ENCODE measurements around the gene RNF5. TPM values are rescaled to one million over a fixed set of nuclear protein-coding genes. Genes with fewer than 3 reads are reported as not detected.

The RNF5 gene
- total RNA-seq, 3 donors from 2014 or later, result 56.3 to 78.0 (median 70.5) TPM

- no peak for DNase-seq (ENCODE audit: low spot score in 2 of 2)
- H3K36me3 ChIP-seq, result no peaks in the 10 kb centered on the region
These were observed 7.9 kb upstream of the RNF5 start for GRCh38 chr6:32170294-32170693.

GRCh38 chr6:32171234-32171633 is 7.0 kb upstream of the RNF5 start:
- TF ChIP-seq POLR2A (IDR thresholded peaks at IDR 0.05), result no peak
- no peak for TF ChIP-seq POLR2AphosphoS5 (IDR thresholded peaks at IDR 0.05)
- TF ChIP-seq, protein P1, sequence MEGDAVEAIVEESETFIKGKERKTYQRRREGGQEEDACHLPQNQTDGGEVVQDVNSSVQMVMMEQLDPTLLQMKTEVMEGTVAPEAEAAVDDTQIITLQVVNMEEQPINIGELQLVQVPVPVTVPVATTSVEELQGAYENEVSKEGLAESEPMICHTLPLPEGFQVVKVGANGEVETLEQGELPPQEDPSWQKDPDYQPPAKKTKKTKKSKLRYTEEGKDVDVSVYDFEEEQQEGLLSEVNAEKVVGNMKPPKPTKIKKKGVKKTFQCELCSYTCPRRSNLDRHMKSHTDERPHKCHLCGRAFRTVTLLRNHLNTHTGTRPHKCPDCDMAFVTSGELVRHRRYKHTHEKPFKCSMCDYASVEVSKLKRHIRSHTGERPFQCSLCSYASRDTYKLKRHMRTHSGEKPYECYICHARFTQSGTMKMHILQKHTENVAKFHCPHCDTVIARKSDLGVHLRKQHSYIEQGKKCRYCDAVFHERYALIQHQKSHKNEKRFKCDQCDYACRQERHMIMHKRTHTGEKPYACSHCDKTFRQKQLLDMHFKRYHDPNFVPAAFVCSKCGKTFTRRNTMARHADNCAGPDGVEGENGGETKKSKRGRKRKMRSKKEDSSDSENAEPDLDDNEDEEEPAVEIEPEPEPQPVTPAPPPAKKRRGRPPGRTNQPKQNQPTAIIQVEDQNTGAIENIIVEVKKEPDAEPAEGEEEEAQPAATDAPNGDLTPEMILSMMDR (IDR thresholded peaks at IDR 0.05), result no peak
- peaks cover 0 to 16% of the 10 kb centered on the region in 2 donors for H3K4me1 ChIP-seq
- no peak overlapping the region for H3K27ac ChIP-seq
- H3K9me3 ChIP-seq, result no peaks in the 10 kb centered on the region
- H3K4me3 ChIP-seq, result no peak overlapping the region
- no peak for DNase-seq (ENCODE audit: low spot score in 2 of 2)
- intact Hi-C loops (cut with DNase I; ENCODE audit: low total_unique reads), result no loop called here
- H3K36me3 ChIP-seq, result no peaks in the 10 kb centered on the region
- H3K27me3 ChIP-seq, result no peaks in the 10 kb centered on the region

More at GRCh38 chr6:32170294-32170693, 7.9 kb upstream of the RNF5 start:
- Histone ChIP-seq H3K9me3 (no peaks in the 10 kb centered on the region), H3K4me1 (peaks cover 0 to 15% of the 10 kb centered on the region in 2 donors), H3K27ac (no peak overlapping the region), H3K27me3 (no peaks in the 10 kb centered on the region), H3K4me3 (no peak overlapping the region)
- intact Hi-C loops (cut with DNase I; ENCODE audit: low total_unique reads), result loop anchor here (1.0 kb wide), 1 partner anchor 46 kb away; no protein-coding TSS in a partner anchor
- TF ChIP-seq POLR2AphosphoS5 (IDR thresholded peaks at IDR 0.05) (no peak), POLR2A (IDR thresholded peaks at IDR 0.05) (no peak)
- TF ChIP-seq, protein P1 (IDR thresholded peaks at IDR 0.05), result no peak

GRCh38 chr6:32173051-32173727 is 5.0 kb upstream of the RNF5 start:
- TF ChIP-seq POLR2A (IDR thresholded peaks at IDR 0.05) (no peak), POLR2AphosphoS5 (IDR thresholded peaks at IDR 0.05) (no peak)
- TF ChIP-seq, protein P1 (IDR thresholded peaks at IDR 0.05), result no peak
- peak overlapping the region; percentile 46 to 53 for H3K27ac ChIP-seq
- intact Hi-C loops (cut with DNase I; ENCODE audit: low total_unique reads), result no loop called here
- no peaks in the 10 kb centered on the region for H3K9me3 ChIP-seq
- H3K4me1 ChIP-seq, result peaks cover 0 to 24% of the 10 kb centered on the region in 2 donors
- DNase-seq (ENCODE audit: low spot score in 2 of 2), result no peak
- H3K36me3 ChIP-seq, result no peaks in the 10 kb centered on the region
- no peak overlapping the region for H3K4me3 ChIP-seq
- H3K27me3 ChIP-seq, result no peaks in the 10 kb centered on the region

DNA sequence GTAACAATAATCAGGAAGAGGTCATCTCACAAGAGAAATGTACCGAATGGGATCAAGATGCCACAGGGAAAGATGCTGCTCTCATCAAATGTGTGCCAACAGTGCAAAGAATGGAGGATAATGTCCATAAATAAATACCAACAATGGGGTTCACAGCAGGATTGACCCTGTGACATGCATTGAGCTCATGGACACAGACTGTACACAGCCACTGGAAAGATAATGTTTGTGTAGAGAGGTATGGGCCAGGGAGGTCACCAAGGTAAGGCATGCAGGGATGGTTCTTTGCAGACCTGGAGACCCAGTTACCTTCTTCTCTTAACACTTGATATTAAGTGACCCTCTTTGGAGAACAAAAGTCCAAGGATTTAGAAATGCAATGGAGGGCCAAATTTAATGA is 3.8 kb upstream of the RNF5 start:
- Histone ChIP-seq H3K27me3 (no peaks in the 10 kb centered on the region), H3K4me3 (no peak overlapping the region), H3K4me1 (peaks cover 0 to 30% of the 10 kb centered on the region in 2 donors), H3K27ac (no peak overlapping the region), H3K9me3 (no peaks in the 10 kb centered on the region), H3K36me3 (no peaks in the 10 kb centered on the region)
- no peak for TF ChIP-seq POLR2AphosphoS5 (IDR thresholded peaks at IDR 0.05)
- TF ChIP-seq, protein P1 (IDR thresholded peaks at IDR 0.05), result no peak
- intact Hi-C loops (cut with DNase I; ENCODE audit: low total_unique reads), result no loop called here
- DNase-seq (ENCODE audit: low spot score in 2 of 2), result no peak

DNA sequence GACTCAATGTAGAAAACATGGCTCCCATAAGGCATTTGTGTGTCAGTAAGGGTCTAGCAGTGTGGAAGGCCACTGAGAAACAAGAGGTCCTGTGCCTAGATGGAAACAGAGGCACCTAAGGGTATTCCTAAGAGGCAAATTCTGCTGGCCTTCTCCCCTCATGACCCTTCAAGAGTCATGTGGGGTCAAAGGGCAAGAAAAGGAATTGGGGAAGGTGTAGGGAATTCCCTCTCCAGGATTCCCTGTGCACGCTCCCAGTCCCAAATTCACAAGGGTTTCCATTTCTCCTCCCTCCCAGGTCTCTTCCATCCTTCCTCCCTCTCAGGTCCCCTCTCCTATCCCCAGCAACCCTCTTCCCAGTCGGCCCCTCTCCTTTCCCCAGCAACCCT is 2.9 kb upstream of the RNF5 start:
- Histone ChIP-seq H3K36me3 (no peaks in the 10 kb centered on the region), H3K4me1 (peaks cover 0 to 34% of the 10 kb centered on the region in 2 donors), H3K27me3 (no peaks in the 10 kb centered on the region), H3K9me3 (no peaks in the 10 kb centered on the region), H3K4me3 (peak overlapping the region; percentile 72 to 91 (median 91)), H3K27ac (peak overlapping the region; percentile 93 to 98)
- intact Hi-C loops (cut with DNase I; ENCODE audit: low total_unique reads), result no loop called here
- DNase-seq (ENCODE audit: low spot score in 2 of 2), result no peak
- no peak for TF ChIP-seq POLR2AphosphoS5 (IDR thresholded peaks at IDR 0.05)
